HEK293T (cell line): Measurements from ENCODE around the gene SMAP1.

ENCODE experiments used
- CTCF ChIA-PET: fragments of 350-600 bp; formaldehyde crosslinking; extraction: SDS; loops from one replicate; lab custom pipeline; 2021; ENCODE audit warnings: antibody characterized with exemption, inconsistent platforms; lab: Yijun Ruan, JAX
- POLR2A ChIA-PET: fragments of 350-600 bp; formaldehyde crosslinking; extraction: SDS; loops from one replicate; lab custom pipeline; 2020; ENCODE audit warnings: antibody characterized with exemption, inconsistent platforms; lab: Yijun Ruan, JAX
- DNase-seq: peaks from one replicate; pipeline ENCODE4 v3.0.0; 2012; ENCODE audit warnings: mixed read lengths; ENCODE audit errors: extremely low spot score
- ARNT ChIP-seq: fragments of 450-650 bp; IDR thresholded peaks from 2 replicates; pipeline ENCODE4 v1.6.1; 2017; ENCODE audit warnings: mild to moderate bottlenecking
- BHLHE40 ChIP-seq: fragments of 450-650 bp; IDR thresholded peaks from 2 replicates; pipeline ENCODE4 v1.6.1; 2016; ENCODE audit warnings: mild to moderate bottlenecking, moderate library complexity, borderline replicate concordance
- CTBP1 ChIP-seq: fragments of 450-650 bp; IDR thresholded peaks from 2 replicates; pipeline ENCODE4 v1.6.1; 2016; ENCODE audit warnings: borderline replicate concordance
- ELF4 ChIP-seq: fragments of 450-650 bp; IDR thresholded peaks from 2 replicates; pipeline ENCODE4 v1.6.1; 2017; ENCODE audit warnings: antibody characterized with exemption
- FOXA1 ChIP-seq: fragments of 450-650 bp; IDR thresholded peaks from 2 replicates; pipeline ENCODE4 v1.6.1; 2016; ENCODE audit warnings: mild to moderate bottlenecking
- FOXK2 ChIP-seq: fragments of 450-650 bp; IDR thresholded peaks from 2 replicates; pipeline ENCODE4 v1.6.1; 2016; ENCODE audit warnings: mild to moderate bottlenecking
- FOXM1 ChIP-seq: fragments of 450-650 bp; IDR thresholded peaks from 2 replicates; pipeline ENCODE4 v1.6.1; 2017; ENCODE audit warnings: mild to moderate bottlenecking, borderline replicate concordance
- HDGF ChIP-seq: fragments of 450-650 bp; IDR thresholded peaks from 2 replicates; pipeline ENCODE4 v1.6.1; 2017; ENCODE audit warnings: antibody characterized with exemption, borderline replicate concordance
- L3MBTL2 ChIP-seq: fragments of 450-650 bp; conservative IDR thresholded peaks from 2 replicates; pipeline ENCODE4 v1.6.1; 2016; ENCODE audit warnings: mild to moderate bottlenecking
- NFRKB ChIP-seq: fragments of 450-650 bp; IDR thresholded peaks from 2 replicates; pipeline ENCODE4 v1.6.1; 2016; ENCODE audit warnings: mild to moderate bottlenecking, moderate library complexity
- PKNOX1 ChIP-seq: fragments of 450-650 bp; IDR thresholded peaks from 2 replicates; pipeline ENCODE4 v1.6.1; 2016
- SP1 ChIP-seq: fragments of 450-650 bp; IDR thresholded peaks from 2 replicates; pipeline ENCODE4 v1.6.1; 2017
- SUZ12 ChIP-seq: fragments of 450-650 bp; IDR thresholded peaks from 2 replicates; pipeline ENCODE4 v1.6.1; 2016; ENCODE audit warnings: mild to moderate bottlenecking
- TARDBP ChIP-seq: fragments of 450-650 bp; IDR thresholded peaks from 2 replicates; pipeline ENCODE4 v1.6.1; 2016
- ZNF384 ChIP-seq: fragments of 450-650 bp; IDR thresholded peaks from 2 replicates; pipeline ENCODE4 v1.6.1; 2016

SMAP1 gene

GRCh38 chr6:70821751-70822150 lies 154.1 kb downstream of the SMAP1 start:
- no peak for TF ChIP-seq TARDBP
- TF ChIP-seq SUZ12 = no peak
- TF ChIP-seq FOXM1 = no peak
- TF ChIP-seq ARNT = no peak
- no peak for TF ChIP-seq L3MBTL2
- TF ChIP-seq CTBP1 = no peak
- no peak for TF ChIP-seq ELF4
- TF ChIP-seq PKNOX1 = no peak
- ChIA-PET CTCF (no interaction called here), POLR2A (no interaction called here)
- no peak for DNase-seq

GRCh38 chr6:70823651-70824050 lies 156.0 kb downstream of the SMAP1 start:
- POLR2A ChIA-PET = no interaction called here

GRCh38 chr6:70831427-70831826 lies 163.7 kb downstream of the SMAP1 start:
- POLR2A ChIA-PET = no interaction called here
- no peak for DNase-seq
- CTCF ChIA-PET = interaction anchor here (0.6 kb wide), 1 partner anchor 56 kb away, joined by 3 read pairs; no protein-coding TSS in a partner anchor
- TF ChIP-seq CTBP1 (no peak), HDGF (no peak), SP1 (no peak), FOXK2 (no peak), FOXM1 (no peak)

More at GRCh38 chr6:70823651-70824050, 156.0 kb downstream of the SMAP1 start:
- CTCF ChIA-PET = no interaction called here
- TF ChIP-seq PKNOX1 = no peak
- no peak for TF ChIP-seq BHLHE40
- TF ChIP-seq FOXA1 = no peak
- no peak for TF ChIP-seq NFRKB
- no peak for TF ChIP-seq SUZ12
- no peak for TF ChIP-seq TARDBP
- no peak for TF ChIP-seq SP1
- no peak for TF ChIP-seq HDGF
- no peak for DNase-seq

- ChIA-PET POLR2A (no interaction called here), CTCF (no interaction called here)
- no peak for DNase-seq
- TF ChIP-seq FOXM1 = no peak
- no peak for TF ChIP-seq TARDBP
- TF ChIP-seq ELF4 = no peak
These were observed 166.8 kb downstream of the SMAP1 start for GRCh38 chr6:70834520-70834919.

DNA sequence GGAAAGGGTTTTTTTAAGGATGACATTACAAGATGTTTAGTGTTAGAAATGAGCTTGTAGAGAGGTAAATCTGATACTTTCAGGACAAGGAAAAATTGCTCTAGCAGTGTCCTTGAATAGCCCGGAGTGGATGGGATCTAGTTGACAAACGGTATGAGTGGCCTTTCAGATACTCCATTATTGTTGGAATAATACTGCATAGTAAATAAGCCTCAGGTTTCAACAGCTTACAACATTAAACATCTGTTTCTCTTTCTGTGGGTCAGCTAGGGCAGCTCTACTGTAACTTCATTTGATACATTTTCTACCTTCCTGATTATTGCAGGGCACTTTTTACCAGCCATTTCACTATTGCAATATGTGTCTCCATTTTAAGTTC lies 171.2 kb downstream of the SMAP1 start:
- CTCF ChIA-PET = interaction anchor here (0.6 kb wide), 2 partner anchors 783 to 1358 kb away, joined by 3 read pairs; no protein-coding TSS in a partner anchor
- DNase-seq = no peak
- TF ChIP-seq BHLHE40 = no peak
- no peak for TF ChIP-seq CTBP1
- no peak for TF ChIP-seq TARDBP
- TF ChIP-seq ARNT = no peak
- TF ChIP-seq SUZ12 = no peak
- TF ChIP-seq FOXA1 = no peak
- no peak for TF ChIP-seq ZNF384
- POLR2A ChIA-PET = interaction anchor here (0.6 kb wide), 1 partner anchor 16 kb away, joined by 3 read pairs; no protein-coding TSS in a partner anchor

- no peak for DNase-seq
- ChIA-PET POLR2A (interaction anchor here (0.6 kb wide), 1 partner anchor 15 kb away, joined by 3 read pairs; no protein-coding TSS in a partner anchor), CTCF (no interaction called here)
- TF ChIP-seq PKNOX1 = peak; percentile 77
- TF ChIP-seq CTBP1 = no peak
- TF ChIP-seq HDGF = no peak
These were observed 171.9 kb downstream of the SMAP1 start for GRCh38 chr6:70839286-70840266.

DNA sequence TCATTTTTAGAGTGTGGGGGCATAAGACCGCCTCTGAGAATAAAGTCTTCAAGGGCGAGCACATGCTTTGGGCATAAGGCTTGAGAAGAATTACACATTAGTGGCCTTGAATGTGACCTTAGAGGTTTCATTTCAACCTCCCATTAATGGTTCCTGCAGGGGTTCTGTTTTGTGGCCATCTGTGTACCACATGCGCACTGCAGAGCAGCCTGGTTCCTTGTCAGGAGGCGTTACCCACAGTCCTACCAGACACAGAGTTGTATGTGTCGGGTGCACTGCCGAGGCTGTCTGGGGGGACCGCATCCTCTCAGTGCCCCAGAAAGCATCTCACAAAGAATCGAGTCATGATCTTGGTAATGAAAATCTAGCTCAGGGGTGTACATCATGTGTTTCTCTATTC lies 173.4 kb downstream of the SMAP1 start:
- ChIA-PET CTCF (interaction anchor here (0.7 kb wide), 1 partner anchor 65 kb away, joined by 5 read pairs; no protein-coding TSS in a partner anchor), POLR2A (no interaction called here)
- no peak for TF ChIP-seq TARDBP
- no peak for TF ChIP-seq ELF4
- no peak for TF ChIP-seq HDGF
- TF ChIP-seq SUZ12 = no peak
- no peak for DNase-seq
